ENCODE results near the gene GCGR.
"Not testable (repeated sequence)": the region's sequence is repeated elsewhere in the genome, so short reads cannot be mapped to it uniquely, and the experiment has no call there.

GCGR gene

DNA sequence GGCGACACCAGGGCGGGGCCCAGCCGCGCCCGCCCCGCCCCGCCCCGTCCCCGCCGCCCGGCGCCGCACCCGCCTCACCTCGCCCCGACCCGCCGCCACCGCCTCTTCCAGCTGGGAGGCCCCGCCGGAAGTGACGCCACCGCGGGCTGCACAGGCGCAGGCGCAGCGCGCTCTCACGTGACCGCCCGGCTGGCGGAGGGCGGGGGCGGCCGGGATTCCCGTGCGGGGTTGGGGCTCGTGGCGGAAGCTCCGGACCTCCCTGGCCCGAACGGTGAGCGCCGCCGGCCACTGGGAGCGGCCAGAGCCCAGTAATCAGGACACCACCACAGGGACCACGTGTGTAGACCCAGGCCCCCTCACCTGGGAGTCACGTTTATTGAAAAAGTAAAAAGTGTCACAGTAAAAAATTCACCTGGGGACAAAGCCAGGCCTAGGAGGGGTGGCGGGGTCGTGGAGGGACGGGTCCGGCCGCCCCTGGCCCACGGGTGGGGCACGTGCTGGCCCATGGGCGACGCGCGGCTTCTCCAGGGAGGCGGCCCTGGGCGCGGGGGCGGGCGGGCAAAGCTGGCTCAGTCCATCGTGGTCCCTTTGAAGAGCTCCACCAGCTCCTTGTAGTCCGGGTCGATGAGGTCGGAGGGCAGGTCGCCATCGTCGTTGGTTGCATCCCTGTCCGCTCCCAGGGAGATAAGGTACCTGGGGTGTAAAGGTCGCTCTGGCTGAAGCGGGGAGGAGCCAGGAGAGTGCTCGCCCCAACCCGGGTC lies 29.4 kb downstream of the GCGR start, which contains the start of gene MCRIP1:
MCRIP1 (minus strand) TSS at position 132 of the 761 bp plus-strand sequence. CDS start 8,785 bp downstream, outside the sequence.
- DNase-seq, result peak; percentile 94

DNA sequence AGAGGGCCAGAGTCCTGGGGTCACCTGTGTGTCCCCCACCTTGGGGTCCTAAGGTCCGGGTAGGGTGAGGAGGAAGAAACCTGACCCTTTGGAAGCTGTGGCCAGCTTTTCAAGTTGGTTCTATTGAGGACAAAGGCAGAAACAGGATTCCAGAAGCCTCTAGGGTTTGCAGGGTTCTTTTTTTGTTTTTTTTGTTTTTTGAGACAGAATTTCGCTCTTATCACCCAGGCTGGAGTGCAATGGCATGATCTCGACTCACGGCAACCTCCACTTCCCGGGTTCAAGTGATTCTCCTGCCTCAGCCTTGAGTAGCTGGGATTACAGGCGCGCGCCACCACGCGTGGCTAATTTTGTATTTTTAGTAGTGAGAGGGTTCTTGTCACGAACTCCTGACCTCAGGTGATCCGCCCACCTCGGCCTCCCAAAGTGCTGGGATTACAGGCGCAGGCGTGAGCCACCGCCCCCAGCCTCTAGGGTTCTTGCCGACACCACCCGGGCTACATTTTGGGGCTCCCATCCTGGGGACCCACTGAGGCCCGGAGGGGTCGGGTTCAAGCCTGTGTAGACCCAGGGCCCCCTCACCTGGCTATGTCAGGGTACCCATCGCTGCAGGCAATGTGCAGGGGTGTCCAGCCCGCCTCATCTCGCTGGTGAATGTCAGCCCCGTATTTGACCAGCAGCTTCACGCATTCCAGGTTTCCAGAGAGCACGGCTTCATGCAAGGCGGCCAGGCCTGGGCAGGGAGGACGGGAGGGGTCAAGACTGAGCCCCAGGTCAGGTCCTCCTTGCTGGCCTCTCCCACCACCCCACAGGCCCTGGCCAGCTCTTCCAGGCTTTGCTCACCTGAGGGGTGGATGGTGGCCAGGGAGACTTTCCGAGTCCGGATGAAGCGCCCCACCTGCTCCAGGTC lies 30.2 kb downstream of the GCGR start:
- DNase-seq, result no peak

DNA sequence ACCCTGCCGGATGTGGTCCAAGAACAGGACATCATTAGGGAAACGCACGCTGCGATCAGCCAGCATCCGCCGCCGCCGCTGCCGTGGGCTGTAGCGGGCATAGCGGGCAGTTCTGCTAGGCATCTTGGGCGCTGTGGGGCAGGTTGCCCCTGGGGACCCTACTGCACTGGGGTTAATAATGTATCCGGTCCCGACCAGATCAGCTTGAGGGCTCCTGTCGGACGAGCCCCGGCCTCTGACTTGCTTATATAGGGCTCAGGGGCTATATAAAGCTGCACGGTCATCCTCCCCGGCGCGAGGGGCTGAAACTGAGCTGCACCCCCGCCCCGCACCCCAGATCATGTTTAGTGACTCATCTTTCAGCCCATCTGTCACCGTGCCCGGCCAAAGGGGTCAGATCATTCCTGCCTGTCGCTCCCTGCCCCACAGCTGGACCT lies 30.9 kb downstream of the GCGR start, which contains the start of gene PPP1R27:
PPP1R27 (minus strand) TSS at position 220 of the 437 bp plus-strand sequence; CDS start at position 123, 97 bp downstream.
- no peak for DNase-seq

DNA sequence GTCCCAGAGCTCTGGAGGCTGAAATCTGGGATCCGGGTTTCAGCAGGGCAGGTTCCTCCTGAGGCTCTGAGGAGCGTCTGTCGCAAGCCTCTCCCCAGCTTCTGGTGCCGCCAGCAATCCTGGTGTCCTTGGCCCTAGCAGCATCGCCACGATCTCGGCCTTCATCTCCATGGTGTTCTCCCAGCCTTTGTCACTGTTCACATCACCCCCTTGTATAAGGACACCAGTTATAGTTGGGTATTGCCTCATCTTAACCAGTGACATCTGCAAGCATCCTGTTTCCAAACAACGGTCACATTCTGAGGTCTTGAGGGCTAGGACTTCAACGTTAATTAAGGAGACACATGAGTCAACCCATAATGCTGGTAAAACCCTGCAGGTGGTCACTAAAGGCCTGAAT lies 33.7 kb downstream of the GCGR start:
- DNase-seq, result no peak

DNA sequence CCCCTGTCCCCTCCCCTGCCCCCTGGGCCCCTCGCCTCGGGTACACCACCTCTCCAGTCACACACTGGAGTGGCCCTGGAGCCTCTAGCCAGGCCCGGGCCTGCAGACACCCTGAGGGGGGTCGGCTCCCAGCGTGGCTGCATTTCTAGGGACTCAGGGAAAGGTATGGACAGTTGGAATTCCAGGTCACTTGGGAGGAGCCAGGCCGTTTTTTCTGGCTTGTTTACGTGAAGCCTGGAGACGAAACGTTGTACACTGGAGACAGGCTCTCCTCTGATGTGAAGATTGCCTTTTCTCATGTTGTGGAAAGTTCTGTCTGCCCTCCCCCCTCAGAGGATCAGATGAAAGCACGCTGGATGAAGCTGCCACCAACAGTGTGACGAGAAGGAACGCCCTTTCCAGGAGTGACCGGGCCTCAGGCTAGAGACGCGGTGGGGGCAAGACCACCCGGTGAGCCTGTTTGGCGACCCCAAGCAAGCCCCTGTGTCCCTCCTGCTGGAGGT lies 34.9 kb downstream of the GCGR start:
- no peak for DNase-seq

DNA sequence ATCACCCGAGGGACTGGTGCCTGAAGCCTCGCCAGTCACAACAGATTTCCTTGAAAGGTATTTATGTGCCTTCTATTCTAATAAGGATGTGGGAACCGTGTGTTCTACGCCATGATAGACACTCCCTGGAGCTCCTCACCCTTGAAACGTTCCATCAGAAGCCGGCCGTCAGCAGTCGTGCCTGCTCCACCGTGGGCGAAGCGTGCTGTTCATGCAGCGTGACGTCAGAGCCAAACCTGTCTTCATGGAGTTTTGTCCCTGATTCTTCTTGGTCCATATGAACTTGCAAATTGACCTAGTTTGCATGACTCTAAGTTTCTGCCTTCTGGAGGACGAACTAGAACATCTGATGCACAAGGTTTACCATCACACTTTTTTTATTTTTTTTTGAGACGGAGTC lies 35.4 kb downstream of the GCGR start:
- no peak for DNase-seq

DNA sequence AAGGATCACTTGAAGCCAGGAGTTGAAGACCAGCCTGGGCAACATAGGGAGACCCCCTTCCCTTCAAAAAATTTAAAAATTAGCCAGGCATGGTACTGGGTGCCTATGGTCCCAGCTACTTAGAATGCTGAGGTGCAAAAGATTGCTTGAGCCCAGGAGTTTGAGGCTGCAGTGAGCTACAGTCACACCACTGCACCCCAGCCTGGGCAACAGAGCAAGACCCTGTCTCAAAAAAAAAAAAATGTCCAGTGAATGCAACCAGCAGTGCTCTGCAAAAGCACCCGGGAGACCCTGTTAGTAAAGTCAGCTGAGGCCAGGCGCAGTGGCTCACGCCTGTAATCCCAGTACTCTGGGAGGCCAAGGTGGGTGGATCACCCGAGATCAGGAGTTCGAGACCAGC lies 36.1 kb downstream of the GCGR start:
- DNase-seq, result not testable (repeated sequence)

DNA sequence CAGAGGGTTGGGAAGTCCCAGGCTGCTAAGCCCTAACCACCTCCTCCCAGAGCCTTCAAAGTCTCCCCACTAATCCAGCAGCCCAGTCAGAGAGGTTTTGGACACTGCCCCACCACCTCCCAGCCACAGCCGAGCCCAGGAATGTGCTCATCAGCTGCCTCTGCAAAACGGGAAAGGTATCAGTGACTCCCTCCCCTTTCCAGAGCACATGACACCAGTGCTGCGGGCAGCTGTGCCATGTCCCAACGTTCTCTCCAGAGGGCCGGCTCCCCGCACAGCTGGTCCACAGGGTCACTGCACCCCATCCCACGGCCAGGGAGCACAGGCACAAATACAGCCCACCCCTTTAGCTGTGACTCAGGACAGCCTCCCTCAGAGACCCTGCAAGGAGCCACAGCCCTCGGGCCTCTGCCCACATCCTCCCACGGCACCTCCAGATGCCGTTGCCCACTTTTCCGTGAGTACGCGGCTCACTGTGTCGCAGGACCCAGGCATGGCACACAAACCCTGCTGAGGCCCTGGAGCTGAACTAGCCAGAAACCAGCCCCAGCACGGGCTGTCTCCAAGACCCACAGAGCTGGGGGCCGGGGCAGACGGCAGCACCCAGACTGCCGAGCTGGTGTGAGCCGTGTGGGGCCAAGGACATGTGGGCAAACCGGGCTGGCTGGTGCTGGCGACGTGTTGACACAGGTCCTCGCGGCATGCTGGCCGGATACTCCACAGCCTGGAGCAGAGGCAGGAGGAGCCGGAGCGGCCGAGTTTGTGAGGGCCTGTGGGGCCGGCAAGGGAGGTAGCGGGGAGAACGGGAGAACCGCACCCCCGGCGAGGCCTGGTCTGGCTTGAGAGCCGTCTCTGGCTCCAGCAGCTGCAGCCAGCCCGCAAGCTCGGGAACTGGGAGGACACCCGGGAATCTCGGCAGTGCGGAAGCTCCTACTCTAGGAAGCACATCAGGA lies 37.2 kb downstream of the GCGR start:
- DNase-seq, result no peak

DNA sequence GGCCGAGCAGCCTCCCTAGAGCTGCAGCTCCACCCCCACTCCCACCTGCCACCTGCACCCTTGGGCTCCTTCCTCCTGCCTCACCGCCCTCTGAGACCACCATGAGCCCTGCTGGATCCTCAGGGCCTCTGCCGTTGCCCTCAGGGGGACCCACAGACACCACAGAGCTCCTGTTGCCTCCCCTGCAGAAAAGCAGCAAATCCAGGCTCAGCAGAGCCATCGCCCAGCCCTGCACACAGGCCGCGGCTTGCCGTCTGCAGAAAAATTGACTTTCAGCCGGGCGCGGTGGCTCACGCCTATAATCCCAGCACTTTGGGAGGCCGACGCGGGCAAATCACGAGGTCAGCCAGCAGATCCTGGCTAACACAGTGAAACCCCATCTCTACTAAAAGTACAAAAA lies 37.9 kb downstream of the GCGR start:
- DNase-seq, result no peak

DNA sequence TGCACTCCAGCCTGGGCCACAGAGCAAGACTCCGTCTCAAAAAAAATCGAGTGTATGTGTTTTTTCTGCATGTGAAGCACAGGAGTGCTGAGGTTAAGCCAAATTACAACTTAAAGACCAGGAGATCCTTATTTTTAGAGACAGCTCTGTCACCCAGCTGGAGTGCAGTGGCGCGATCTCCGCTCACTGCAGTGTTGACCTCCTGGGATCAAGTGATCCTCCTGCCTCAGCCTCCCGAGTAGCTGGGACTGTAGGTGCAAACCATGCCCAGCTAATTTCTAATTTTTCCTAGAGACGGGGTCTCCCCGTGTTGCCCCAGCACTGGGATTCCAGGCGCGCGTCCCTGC lies 38.4 kb downstream of the GCGR start:
- no peak for DNase-seq

DNA sequence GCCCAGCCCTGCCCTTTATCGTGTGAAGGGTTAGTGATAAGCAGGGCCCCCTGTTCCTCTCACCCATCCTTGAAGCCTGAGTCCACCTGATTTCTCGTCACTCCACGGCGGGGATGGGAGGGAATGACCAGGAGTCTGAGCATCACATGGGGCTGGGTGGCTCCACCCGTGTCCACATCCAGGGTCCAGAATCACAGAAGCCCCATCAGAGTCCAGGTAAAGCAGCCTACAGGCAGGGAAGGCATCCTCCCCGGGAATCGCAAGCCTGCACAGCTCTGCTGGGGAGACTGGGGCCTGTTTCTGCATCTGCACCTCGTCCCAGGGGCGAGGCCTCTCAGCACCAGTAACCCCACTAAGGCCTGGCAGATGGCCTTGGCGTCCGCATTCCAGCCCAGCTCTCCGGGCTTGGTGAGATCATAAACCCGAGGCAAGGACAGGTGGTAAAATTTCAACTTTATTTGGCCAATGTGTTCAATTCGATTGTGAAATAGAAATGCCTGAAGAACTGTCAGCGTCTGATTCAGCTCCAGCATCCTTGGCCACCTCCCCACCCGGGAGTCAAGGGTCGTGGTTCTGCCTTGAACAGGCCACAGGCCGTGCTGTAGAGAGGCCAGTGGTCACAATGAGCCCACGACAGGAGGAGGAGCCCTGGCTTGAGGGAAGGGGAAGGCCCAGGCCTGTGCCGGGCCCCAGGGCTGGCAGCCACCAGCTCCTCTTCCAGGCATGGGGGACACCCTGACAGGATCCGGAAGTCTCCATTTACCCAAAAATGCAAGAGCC lies 39.0 kb downstream of the GCGR start:
- DNase-seq, result no peak

DNA sequence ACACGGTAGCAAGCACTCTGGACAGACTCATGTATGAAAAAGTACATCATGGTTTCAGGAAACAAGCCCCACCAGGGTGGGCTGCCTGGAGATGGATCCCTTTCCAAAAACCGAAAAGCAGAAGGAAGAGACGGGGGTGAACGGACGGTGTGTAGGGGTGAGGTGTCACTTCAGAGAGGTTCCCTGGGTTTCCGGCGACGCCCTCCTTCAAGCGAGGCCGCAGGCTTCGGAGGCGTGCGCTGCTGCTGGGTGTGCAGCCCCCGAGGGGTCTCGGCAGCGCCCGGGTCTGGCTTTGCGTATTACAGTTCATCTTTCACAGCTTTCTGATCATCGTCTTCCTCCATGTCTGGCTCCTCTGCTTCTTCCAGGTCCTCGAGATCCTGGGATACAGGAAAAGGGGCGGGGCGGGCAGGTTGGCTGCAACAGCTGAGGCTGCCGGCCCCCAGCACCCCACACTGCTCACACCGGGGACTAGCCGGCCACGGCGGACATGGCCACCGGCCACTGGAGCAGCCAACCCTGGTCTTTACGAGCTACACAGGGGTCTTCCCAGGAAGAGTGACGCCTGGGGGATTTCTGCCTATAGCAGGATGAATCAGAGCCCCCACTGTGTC lies 39.9 kb downstream of the GCGR start:
- DNase-seq, result no peak

DNA sequence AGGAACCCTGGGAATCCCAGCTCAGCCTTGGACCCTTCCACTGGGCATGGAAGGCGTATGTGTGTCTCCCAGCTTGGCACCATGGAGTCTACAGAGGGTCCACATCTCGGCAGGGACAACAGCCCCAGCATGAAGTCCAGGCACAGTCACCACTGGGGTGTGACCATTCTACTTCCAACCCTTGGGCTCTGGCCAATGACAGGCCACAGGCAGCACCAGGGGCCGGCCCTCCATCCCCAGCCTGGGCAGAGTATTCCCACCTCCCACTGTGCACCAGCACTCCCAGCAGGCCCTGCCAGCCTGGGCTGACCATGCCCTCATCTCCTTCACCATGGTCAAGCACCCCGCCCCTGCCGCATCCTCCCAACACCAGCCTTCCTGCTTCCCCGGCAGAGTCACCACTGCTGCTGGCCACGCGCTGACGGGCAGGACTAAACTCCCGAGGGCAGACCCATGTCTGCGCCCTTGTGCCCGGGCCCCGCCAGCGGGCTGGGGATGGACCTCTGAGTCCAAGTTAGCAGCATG lies 40.4 kb downstream of the GCGR start:
- DNase-seq, result no peak

DNA sequence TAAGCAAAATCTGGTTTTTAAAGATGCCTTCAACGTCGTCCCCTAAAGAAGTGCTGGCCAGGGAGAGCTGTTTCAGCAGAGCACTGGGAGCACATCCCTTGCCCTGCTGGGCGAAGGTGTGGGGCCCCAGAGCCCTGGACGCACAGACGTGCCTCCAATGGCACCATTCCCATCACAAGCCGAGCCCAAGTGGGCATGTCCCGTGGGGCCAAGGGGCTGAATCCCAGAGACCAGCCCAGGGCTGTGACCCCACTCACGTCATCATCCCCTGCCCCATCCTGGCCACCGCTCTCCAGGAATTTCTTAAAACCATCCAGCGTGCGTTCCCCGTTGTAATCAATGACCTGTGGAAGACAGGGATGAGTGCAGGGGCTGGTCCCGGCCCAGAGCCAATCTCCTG lies 40.9 kb downstream of the GCGR start:
- no peak for DNase-seq

DNA sequence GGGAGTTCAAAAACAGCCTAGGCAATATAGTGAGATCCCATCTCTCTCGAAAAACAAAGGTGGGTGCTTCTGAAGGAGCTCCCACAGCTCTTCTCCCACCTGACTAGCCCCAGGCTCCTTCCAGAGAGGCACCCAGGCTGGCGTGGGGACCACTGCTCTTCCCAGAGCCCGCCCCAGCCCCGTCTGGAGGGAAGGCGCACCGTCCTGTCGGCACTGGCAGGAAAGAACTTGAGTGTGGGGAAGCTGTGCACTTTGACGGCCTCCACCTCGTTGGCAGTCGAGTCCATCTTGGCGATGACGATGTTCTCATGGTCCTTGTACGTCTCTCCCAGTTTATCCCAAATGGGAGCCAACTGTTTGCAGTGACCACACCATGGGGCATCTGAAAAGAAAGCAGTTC lies 41.4 kb downstream of the GCGR start:
- DNase-seq, result no peak

DNA sequence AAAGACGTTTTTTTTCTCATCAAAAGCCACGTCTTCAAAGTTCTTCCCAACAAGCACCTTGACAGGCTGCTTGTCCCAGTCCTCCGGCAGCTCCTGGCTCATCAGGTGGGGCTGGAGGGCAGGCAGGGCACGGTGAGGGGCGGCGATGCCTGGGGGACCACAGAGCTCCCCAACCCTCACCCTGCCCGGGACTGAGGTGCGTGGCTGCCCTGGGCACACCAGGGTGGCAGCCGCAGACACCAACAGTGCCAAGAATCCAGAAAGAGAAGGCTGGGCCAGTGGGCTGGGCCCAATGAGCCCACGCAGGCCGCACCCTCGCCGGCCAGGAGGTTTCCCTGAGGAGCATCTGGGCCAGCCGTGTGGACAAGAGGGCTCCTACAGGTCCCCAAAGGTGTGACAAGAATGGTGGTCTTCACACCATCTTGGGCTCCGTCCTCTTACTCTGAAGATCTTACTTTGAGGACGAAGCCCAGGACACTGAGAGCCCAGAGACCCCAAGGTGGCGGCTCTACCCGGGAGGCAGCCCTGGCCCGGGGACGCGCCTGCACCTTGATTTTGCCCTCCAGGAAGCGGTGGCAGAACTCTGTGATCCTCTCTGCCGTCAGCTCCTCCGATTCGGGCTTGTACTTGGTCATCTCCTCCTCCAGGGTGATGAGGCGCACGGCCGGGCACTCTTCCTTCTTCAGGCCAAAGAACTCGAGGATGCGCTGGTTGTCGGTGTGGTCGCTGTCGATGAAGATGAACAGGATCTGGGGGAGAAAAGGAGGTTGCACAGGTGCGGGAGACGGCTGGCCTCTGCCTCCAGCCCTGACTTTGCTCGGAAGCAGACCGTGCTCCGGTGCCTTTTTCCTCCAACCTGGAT lies 42.2 kb downstream of the GCGR start:
- no peak for DNase-seq

DNA sequence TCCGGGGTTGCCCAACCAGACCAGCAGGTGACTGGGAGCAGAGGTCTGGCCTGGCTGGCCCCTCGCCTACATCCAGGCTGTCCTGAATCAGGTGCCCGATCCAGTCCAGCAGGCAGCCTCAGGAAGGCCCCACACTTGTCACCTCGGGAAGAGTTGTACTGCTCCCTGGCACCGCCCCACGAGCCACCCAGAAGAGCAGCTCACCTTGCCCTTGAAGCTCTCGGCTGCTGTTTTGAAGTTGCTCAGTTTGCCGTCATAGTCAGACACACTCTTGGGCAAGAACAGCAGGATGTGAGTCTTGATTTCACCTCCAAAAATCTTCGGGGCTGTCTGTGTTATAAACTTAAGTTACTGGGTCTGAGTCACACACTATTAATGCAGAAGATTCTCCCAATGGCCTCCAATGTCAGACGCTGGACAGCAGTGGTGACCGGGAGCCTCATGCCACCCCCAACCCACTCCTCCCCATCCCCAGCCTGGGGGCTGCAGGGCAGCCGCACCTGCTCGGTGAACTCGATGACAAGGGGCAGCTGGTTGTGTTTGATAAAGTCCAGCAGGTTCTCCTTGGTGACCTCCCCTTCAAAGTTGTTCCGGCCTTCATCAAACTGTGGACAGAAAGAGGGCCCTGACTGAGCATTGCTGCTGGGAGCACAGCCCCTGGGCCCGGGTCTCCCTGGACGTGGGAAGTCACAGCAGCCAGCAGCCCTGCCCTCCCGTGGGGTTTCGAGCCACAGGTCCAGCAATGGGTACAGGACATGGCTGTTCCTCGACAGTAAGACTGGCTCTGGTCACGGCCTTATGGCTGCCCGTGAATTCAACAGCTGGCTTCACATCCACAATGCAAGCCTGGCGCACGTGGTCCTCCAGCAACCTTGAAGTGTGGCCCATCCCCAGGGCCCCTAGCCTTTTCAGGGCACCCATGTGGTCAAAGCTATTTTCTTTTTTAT lies 43.1 kb downstream of the GCGR start:
- DNase-seq, result no peak

DNA sequence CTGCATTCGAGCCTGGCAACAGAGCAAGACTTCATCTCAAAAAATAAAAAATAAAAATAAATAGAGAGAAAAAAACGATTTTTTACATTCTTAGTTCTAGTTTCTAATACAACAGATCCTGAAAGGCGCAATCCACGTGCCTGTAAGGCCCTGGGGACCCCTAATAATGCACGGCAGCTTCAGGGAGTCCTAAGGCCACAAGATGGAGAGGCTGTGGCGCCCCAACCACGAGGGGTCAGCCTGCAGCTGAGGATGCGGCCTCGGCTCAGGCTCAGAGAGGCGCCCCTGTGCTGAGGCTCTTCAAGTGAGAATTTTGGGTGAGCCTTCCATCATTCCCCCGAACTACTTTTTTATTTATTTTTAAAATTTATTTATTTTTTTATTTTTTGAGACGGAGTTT lies 45.5 kb downstream of the GCGR start:
- DNase-seq, result no peak

DNA sequence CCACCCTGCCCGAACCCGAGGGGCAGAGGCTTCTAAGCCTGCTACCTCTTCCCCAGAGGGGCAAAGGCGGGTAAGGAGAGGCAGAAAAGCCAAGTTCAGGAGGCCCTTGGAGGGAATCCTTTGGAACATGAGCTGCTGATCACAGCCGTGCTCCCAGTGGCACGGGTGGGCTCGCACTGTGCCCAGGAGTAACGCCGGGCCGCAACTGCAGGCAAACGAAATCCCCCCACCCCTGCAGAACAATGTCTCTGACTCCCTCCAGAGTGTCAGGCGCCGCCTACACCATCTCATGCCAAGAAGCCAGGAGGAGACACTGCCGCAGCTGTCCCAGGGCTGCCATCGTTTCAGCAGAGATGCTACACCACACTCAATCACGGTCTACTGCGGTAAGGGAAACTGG lies 47.5 kb downstream of the GCGR start:
- DNase-seq, result no peak

All from CD4-positive, alpha-beta T cell treated with Interleukin-21 for 1 hour (primary cell).